ENCODE results near the gene PDE11A.

DNA sequence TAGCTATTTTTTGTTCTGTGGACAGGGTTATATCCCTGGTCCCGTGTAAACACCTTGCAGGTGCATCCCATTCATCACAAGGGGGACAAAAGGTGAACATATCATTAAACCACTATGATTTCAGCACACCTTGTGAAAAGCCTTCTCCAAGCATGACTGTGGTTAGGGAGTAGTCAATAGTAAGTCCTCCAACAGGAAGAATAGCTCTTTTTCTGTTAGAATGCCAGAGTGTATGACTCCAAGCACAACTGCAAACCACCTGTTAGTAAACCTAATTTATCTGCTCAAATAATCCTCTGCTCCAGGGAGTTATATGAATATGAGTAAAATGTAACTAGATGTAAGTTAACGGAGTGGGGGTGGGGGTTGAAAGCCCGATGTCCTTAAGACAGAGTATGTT lies 439.5 kb downstream of the PDE11A start:
- TF ChIP-seq, protein P1, sequence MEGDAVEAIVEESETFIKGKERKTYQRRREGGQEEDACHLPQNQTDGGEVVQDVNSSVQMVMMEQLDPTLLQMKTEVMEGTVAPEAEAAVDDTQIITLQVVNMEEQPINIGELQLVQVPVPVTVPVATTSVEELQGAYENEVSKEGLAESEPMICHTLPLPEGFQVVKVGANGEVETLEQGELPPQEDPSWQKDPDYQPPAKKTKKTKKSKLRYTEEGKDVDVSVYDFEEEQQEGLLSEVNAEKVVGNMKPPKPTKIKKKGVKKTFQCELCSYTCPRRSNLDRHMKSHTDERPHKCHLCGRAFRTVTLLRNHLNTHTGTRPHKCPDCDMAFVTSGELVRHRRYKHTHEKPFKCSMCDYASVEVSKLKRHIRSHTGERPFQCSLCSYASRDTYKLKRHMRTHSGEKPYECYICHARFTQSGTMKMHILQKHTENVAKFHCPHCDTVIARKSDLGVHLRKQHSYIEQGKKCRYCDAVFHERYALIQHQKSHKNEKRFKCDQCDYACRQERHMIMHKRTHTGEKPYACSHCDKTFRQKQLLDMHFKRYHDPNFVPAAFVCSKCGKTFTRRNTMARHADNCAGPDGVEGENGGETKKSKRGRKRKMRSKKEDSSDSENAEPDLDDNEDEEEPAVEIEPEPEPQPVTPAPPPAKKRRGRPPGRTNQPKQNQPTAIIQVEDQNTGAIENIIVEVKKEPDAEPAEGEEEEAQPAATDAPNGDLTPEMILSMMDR (IDR thresholded peaks at IDR 0.05), result no peak
- no peak for TF ChIP-seq POLR2A (IDR thresholded peaks at IDR 0.05)

Data from esophagus squamous epithelium (tissue), 4 donors.